ENCODE results near the gene MAEA.
A peak's percentile ranks its signal among the peaks of the same experiment; 100 is the strongest.

Gene MAEA

GRCh38 chr4:1246111-1246881 lies 43.4 kb upstream of the MAEA start:
- Histone ChIP-seq H3K14ac (ENCODE audit: low read length) (no peak overlapping the region), H2BK5ac (ENCODE audit: low read length) (no peak overlapping the region), H3K9ac (ENCODE audit: low read depth, low read length, poor library complexity) (no peak overlapping the region), H3K9me3 (replicated peaks in 1 of 2; ENCODE audit: control insufficient read depth in 2 of 2, insufficient read depth in 1 of 2, low read depth in 1 of 2, low read length in 2 of 2) (peaks cover 14% of the 10 kb centered on the region in 2 donors), H3K79me1 (ENCODE audit: low read depth, low read length) (peaks cover 50% of the 10 kb centered on the region), H3K36me3 (replicated peaks in 1 of 2; ENCODE audit: control insufficient read depth in 2 of 2, insufficient read depth in 2 of 2, low read length in 2 of 2) (peaks cover 18 to 53% of the 10 kb centered on the region in 2 donors), H2BK15ac (ENCODE audit: low read length) (no peak overlapping the region), H3K4me3 (ENCODE audit: low read length in 2 of 2) (peak overlapping the region in 1 of 2 donors; percentile 84), H3K27ac (replicated peaks; ENCODE audit: low read length) (no peak overlapping the region), H3K18ac (ENCODE audit: low read length) (no peak overlapping the region), H3K27me3 (ENCODE audit: control insufficient read depth in 3 of 3, insufficient read depth in 3 of 3, low read depth in 1 of 3, low read length in 3 of 3) (no peaks in the 10 kb centered on the region), H2AK5ac (ENCODE audit: low read depth, low read length) (no peak overlapping the region), H2AFZ (ENCODE audit: low read length) (no peak overlapping the region), H3K4ac (ENCODE audit: low read length) (no peak overlapping the region), H3K4me1 (ENCODE audit: control insufficient read depth in 2 of 2, insufficient read depth in 1 of 2, low read depth in 1 of 2, low read length in 2 of 2) (peaks cover 16% of the 10 kb centered on the region in 2 donors), H2BK12ac (ENCODE audit: low read length) (no peak overlapping the region), H4K8ac (ENCODE audit: low read depth, low read length) (no peak overlapping the region), H2BK120ac (ENCODE audit: low read depth, low read length) (no peak overlapping the region), H3K4me2 (ENCODE audit: insufficient read depth, low read length, poor library complexity, severe bottlenecking) (peak overlapping the region; percentile 67), H3K23ac (ENCODE audit: low read depth, low read length, poor library complexity) (peak overlapping the region; percentile 96), H4K91ac (ENCODE audit: low read depth, low read length, poor library complexity) (no peak overlapping the region)
- no CpG with 5 or more reads among the region's 24 CpGs for WGBS, 2 donors (ENCODE audit: extremely low coverage in 2 of 2, insufficient read length in 2 of 2, insufficient replicate concordance in 1 of 2)
- no peak for DNase-seq (ENCODE audit: low spot score)

- WGBS, 2 donors (ENCODE audit: extremely low coverage in 2 of 2, insufficient read length in 2 of 2, insufficient replicate concordance in 1 of 2): no CpG with 5 or more reads among the region's 48 CpGs
- Histone ChIP-seq H3K23ac (ENCODE audit: low read depth, low read length, poor library complexity) (peak overlapping the region; percentile 96), H4K91ac (ENCODE audit: low read depth, low read length, poor library complexity) (no peak overlapping the region), H2BK5ac (ENCODE audit: low read length) (no peak overlapping the region), H3K36me3 (replicated peaks in 1 of 2; ENCODE audit: control insufficient read depth in 2 of 2, insufficient read depth in 2 of 2, low read length in 2 of 2) (peaks cover 22 to 53% of the 10 kb centered on the region in 2 donors), H3K9me3 (replicated peaks in 1 of 2; ENCODE audit: control insufficient read depth in 2 of 2, insufficient read depth in 1 of 2, low read depth in 1 of 2, low read length in 2 of 2) (peaks cover 20 to 23% of the 10 kb centered on the region in 2 donors), H3K4me2 (ENCODE audit: insufficient read depth, low read length, poor library complexity, severe bottlenecking) (peak overlapping the region; percentile 67), H3K4me1 (ENCODE audit: control insufficient read depth in 2 of 2, insufficient read depth in 1 of 2, low read depth in 1 of 2, low read length in 2 of 2) (peaks cover 16% of the 10 kb centered on the region in 2 donors), H3K14ac (ENCODE audit: low read length) (peak overlapping the region; percentile 82), H2AFZ (ENCODE audit: low read length) (peak overlapping the region; percentile 91), H3K18ac (ENCODE audit: low read length) (peak overlapping the region; percentile 96), H2BK15ac (ENCODE audit: low read length) (no peak overlapping the region), H3K9ac (ENCODE audit: low read depth, low read length, poor library complexity) (peak overlapping the region; percentile 94), H3K4me3 (ENCODE audit: low read length in 2 of 2) (peak overlapping the region; percentile 84 to 97), H3K27me3 (ENCODE audit: control insufficient read depth in 3 of 3, insufficient read depth in 3 of 3, low read depth in 1 of 3, low read length in 3 of 3) (no peaks in the 10 kb centered on the region), H2BK120ac (ENCODE audit: low read depth, low read length) (peak overlapping the region; percentile 72), H3K4ac (ENCODE audit: low read length) (no peak overlapping the region), H2BK12ac (ENCODE audit: low read length) (no peak overlapping the region), H3K27ac (replicated peaks; ENCODE audit: low read length) (no peak overlapping the region), H3K79me1 (ENCODE audit: low read depth, low read length) (peaks cover 47% of the 10 kb centered on the region), H2AK5ac (ENCODE audit: low read depth, low read length) (peak overlapping the region; percentile 91), H4K8ac (ENCODE audit: low read depth, low read length) (no peak overlapping the region)
- no peak for DNase-seq (ENCODE audit: low spot score)
These were observed 42.5 kb upstream of the MAEA start for GRCh38 chr4:1246901-1247863.

- H2BK15ac ChIP-seq (ENCODE audit: low read length): no peak overlapping the region
- WGBS, 2 donors (ENCODE audit: extremely low coverage in 2 of 2, insufficient read length in 2 of 2, insufficient replicate concordance in 1 of 2): no CpG with 5 or more reads among the region's 40 CpGs
- peak overlapping the region; percentile 67 for H3K4me2 ChIP-seq (ENCODE audit: insufficient read depth, low read length, poor library complexity, severe bottlenecking)
- peak overlapping the region; percentile 91 for H2AFZ ChIP-seq (ENCODE audit: low read length)
- peak overlapping the region; percentile 17 for H4K8ac ChIP-seq (ENCODE audit: low read depth, low read length)
- peak; percentile 17 for DNase-seq (ENCODE audit: low spot score)
- H3K18ac ChIP-seq (ENCODE audit: low read length): peak overlapping the region; percentile 96
- H3K27ac ChIP-seq (replicated peaks; ENCODE audit: low read length): peak overlapping the region; percentile 74
- H2AK5ac ChIP-seq (ENCODE audit: low read depth, low read length): peak overlapping the region; percentile 91
- H4K91ac ChIP-seq (ENCODE audit: low read depth, low read length, poor library complexity): no peak overlapping the region
- peak overlapping the region; percentile 84 to 97 for H3K4me3 ChIP-seq (ENCODE audit: low read length in 2 of 2)
- H3K9ac ChIP-seq (ENCODE audit: low read depth, low read length, poor library complexity): peak overlapping the region; percentile 94
- H2BK5ac ChIP-seq (ENCODE audit: low read length): peak overlapping the region; percentile 87
- peak overlapping the region; percentile 80 for H3K23ac ChIP-seq (ENCODE audit: low read depth, low read length, poor library complexity)
- no peak overlapping the region for H3K14ac ChIP-seq (ENCODE audit: low read length)
- peaks cover 42% of the 10 kb centered on the region for H3K79me1 ChIP-seq (ENCODE audit: low read depth, low read length)
- no peak overlapping the region for H2BK120ac ChIP-seq (ENCODE audit: low read depth, low read length)
- no peaks in the 10 kb centered on the region for H3K27me3 ChIP-seq (ENCODE audit: control insufficient read depth in 3 of 3, insufficient read depth in 3 of 3, low read depth in 1 of 3, low read length in 3 of 3)
- peaks cover 16% of the 10 kb centered on the region in 2 donors for H3K4me1 ChIP-seq (ENCODE audit: control insufficient read depth in 2 of 2, insufficient read depth in 1 of 2, low read depth in 1 of 2, low read length in 2 of 2)
- peaks cover 23 to 30% of the 10 kb centered on the region in 2 donors for H3K9me3 ChIP-seq (replicated peaks in 1 of 2; ENCODE audit: control insufficient read depth in 2 of 2, insufficient read depth in 1 of 2, low read depth in 1 of 2, low read length in 2 of 2)
- H3K4ac ChIP-seq (ENCODE audit: low read length): peak overlapping the region; percentile 38
- H2BK12ac ChIP-seq (ENCODE audit: low read length): no peak overlapping the region
- peaks cover 20 to 52% of the 10 kb centered on the region in 2 donors for H3K36me3 ChIP-seq (replicated peaks in 1 of 2; ENCODE audit: control insufficient read depth in 2 of 2, insufficient read depth in 2 of 2, low read length in 2 of 2)
These were observed 41.8 kb upstream of the MAEA start for GRCh38 chr4:1247864-1248244.
